GM13977 (cell line): Measurements from ENCODE around the gene GADD45A.

ENCODE experiments used
- DNase-seq: peaks from one replicate; pipeline ENCODE4 v3.0.0; 2012; ENCODE audit warnings: low spot score
- in situ Hi-C: fragments of 300-500 bp; cut with MboI; formaldehyde crosslinking; loops from one replicate; pipeline ENCODE4 v1.12.0; 2022; ENCODE audit warnings: low sequenced_read_pairs, low pct_unique_long_range_greater_than_20kb, mixed read lengths, inconsistent platforms; ENCODE audit not compliant: unreplicated experiment
- TF ChIP-seq, protein P1 (sequence below): IDR thresholded peaks from 2 replicates; pipeline ENCODE4 v1.5.1; 2012; ENCODE audit warnings: mild to moderate bottlenecking, control low read depth; ENCODE audit not compliant: insufficient read depth; ENCODE audit errors: extremely low read depth, missing control alignments

The GADD45A gene

DNA sequence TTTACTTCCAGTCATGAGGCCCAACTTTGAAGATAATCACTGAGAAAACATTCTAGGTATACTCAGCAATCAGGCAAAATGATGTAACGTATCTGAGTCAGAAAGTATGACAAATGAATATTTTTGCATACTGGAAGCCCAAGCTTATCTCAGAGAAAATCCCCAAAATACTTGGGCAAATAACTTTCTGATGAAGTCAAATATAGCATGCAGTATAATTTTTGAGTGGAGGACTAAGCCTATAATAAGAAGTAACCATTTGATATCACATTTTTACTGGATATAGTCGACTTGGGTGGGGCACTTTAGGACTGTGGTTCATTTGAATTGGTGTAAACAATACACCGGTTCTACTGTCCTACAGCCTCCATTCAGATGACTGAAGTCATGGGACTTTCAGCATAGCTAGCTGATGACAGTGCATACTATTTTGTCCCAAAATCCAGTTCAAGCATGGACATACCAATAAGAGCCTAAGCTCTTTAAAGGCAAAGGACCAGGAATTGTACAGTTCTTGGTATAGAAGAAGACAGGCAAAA, 2.3 kb upstream of the GADD45A start:
- peak; percentile 29 for DNase-seq
- TF ChIP-seq, protein P1, sequence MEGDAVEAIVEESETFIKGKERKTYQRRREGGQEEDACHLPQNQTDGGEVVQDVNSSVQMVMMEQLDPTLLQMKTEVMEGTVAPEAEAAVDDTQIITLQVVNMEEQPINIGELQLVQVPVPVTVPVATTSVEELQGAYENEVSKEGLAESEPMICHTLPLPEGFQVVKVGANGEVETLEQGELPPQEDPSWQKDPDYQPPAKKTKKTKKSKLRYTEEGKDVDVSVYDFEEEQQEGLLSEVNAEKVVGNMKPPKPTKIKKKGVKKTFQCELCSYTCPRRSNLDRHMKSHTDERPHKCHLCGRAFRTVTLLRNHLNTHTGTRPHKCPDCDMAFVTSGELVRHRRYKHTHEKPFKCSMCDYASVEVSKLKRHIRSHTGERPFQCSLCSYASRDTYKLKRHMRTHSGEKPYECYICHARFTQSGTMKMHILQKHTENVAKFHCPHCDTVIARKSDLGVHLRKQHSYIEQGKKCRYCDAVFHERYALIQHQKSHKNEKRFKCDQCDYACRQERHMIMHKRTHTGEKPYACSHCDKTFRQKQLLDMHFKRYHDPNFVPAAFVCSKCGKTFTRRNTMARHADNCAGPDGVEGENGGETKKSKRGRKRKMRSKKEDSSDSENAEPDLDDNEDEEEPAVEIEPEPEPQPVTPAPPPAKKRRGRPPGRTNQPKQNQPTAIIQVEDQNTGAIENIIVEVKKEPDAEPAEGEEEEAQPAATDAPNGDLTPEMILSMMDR, result no peak
- in situ Hi-C loops, result no loop called here

DNA sequence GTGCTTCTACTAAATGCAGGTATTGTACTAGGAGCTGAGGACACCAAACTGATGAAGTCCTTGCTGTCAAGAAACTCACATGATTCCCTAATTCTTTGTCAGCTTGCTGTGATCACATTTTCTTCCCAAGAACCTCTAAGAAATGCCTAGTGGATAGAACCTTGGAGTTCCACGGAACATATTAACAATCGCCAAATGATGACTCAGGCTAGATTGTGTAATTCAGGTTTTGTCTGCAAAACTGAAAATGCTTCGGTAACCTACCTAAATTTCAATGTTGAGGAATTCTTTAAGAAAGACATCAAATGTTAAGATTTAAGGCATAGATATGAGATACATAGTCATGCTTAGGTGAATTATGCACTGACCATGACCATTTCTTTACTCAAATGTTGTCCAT, 1.7 kb upstream of the GADD45A start:
- DNase-seq, result no peak

DNA sequence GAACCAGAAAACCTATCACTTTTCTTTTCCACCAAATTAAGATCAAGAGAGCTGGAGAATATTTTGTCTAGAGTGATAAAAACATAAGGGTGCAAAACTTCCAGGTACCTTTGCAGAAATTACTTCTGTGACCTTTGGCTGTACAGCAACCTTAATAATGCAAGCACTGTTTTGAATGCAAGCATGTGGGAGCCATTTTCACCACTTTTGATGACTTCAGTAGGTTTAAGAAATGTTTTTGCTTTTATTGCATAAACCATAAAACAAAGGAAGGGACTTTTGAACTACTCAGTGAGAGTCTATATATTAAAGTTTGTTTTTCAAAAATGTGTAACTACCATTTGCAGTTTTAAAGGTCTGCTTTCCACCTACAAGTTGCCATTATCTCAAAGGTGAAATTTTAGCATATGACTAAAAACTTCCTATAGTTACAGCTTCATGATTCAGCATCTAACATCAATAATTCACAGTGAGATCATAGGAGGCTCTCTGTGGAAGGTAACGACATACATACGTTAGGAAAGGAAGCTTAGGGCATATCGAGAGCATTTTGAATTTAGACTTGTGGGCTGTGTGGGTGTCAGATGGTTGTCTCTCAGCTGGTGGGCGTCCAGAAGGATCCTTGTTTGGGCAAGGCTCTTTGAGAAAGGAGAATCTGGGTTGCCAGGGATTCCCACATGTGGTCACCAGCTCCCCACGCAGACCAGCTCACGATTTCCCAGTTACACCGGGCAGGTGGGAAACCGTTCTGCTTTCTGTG, 1.1 kb upstream of the GADD45A start:
- TF ChIP-seq, protein P1, result no peak
- DNase-seq, result peak; percentile 40
- in situ Hi-C loops, result no loop called here

More for the DNA sequence above, 1.7 kb upstream of the GADD45A start:
- TF ChIP-seq, protein P1, result no peak
- in situ Hi-C loops, result no loop called here

DNA sequence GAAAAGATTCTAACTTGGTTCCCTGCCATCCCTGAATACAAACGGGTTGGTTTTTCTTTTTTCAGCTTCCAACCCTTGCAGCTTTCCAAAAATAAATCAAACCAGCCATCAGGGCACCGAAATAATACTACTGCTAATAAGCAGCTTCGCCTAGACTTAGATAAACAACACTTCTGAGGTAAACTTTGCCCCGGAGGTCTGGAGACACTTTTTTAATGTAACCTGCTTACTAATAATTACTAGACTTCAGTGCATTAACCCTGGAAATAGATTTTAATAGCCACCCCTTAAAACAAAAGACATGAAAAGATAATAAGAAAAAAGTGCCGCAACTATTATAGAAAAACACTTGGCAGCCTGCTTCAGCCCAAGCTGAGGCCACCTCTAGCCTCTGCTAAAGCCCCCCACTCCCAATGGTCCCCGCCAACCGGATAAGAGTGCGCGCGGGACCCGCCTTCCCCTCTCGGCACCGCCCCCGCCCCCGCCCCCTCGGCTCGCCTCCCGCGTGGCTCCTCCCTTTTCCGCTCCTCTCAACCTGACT, 405 bp upstream of the GADD45A start:
- in situ Hi-C loops, result loop anchor here (5.0 kb wide), 1 partner anchor 68 kb away; no protein-coding TSS in a partner anchor
- TF ChIP-seq, protein P1, result no peak
- no peak for DNase-seq

DNA sequence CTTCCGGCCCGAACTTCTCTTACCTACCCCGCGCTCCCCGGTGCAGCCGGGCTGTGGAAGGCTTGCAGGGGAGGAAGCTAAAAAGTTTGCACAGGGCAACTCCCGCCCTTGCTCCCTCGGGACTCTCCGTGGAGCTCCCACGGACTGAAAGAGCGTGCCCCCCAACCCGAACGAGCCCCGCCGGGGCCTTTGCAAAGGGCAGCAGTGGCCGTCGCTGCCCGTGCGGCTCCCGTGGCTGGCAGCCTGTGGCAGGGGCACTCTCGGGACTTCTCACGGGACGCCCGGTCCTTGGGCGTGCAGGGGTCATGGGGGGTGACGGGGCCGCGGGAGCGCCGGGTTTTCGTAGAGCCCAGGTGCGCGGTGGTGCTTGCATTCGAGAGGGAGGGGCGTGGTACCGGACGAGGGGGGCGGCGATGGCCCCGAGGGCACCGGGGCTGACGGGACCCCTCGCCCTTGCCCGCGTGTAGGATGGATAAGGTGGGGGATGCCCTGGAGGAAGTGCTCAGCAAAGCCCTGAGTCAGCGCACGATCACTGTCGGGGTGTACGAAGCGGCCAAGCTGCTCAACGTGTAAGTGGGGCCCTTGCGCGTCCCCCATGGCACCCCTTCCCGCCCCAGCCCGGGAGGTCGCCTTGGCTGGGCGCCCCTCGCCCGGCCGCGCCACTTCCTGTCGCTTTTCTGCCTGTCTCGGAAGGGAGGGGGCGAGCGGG, 711 bp downstream of the GADD45A start:
- in situ Hi-C loops, result loop anchor here (5.0 kb wide), 1 partner anchor 67 kb away; no protein-coding TSS in a partner anchor
- TF ChIP-seq, protein P1, result no peak
- peak; percentile 53 for DNase-seq
